Esophagus (tissue), 2 donors: ENCODE measurements around the gene PTPRC. TPM values are rescaled to one million over a fixed set of nuclear protein-coding genes. Genes with fewer than 3 reads are reported as not detected.
"Not testable (repeated sequence)": the region's sequence is repeated elsewhere in the genome, so short reads cannot be mapped to it uniquely, and the experiment has no call there.

Experiments used
- H3K27ac ChIP-seq, 2 donors: one replicate each; pipeline ENCODE4 v1.5.1; 2013; ENCODE audit warnings: low read depth in 2 of 2, mild to moderate bottlenecking in 2 of 2, inconsistent platforms in 1 of 2, low read length in 1 of 2, moderate library complexity in 1 of 2
- H3K27me3 ChIP-seq, 2 donors: one replicate each; pipeline ENCODE4 v1.6.1; 2013; ENCODE audit warnings: low read length in 2 of 2, control low read depth in 1 of 2, mild to moderate bottlenecking in 1 of 2; ENCODE audit not compliant: insufficient read depth in 2 of 2, control insufficient read depth in 1 of 2
- H3K36me3 ChIP-seq, 2 donors: one replicate each; pipeline ENCODE4 v1.6.1; 2013; ENCODE audit warnings: low read length in 1 of 2; ENCODE audit not compliant: control insufficient read depth in 2 of 2, insufficient read depth in 2 of 2
- H3K4me1 ChIP-seq, 2 donors: one replicate each; pipeline ENCODE4 v1.6.1; 2013; ENCODE audit warnings: low read length in 1 of 2; ENCODE audit not compliant: control insufficient read depth in 2 of 2, insufficient read depth in 2 of 2
- H3K4me3 ChIP-seq, 2 donors: one replicate each; pipeline ENCODE4 v1.5.1; 2013; ENCODE audit warnings: low read length in 2 of 2, mild to moderate bottlenecking in 2 of 2, low read depth in 1 of 2, moderate library complexity in 1 of 2
- H3K9me3 ChIP-seq, 2 donors: one replicate each; pipeline ENCODE4 v1.6.1; 2013; ENCODE audit warnings: mild to moderate bottlenecking in 2 of 2, low read depth in 1 of 2, low read length in 1 of 2, moderate library complexity in 1 of 2; ENCODE audit not compliant: control insufficient read depth in 2 of 2, insufficient read depth in 1 of 2
- WGBS, 2 donors: extraction: QIAGEN DNeasy Blood & Tissue Kit; methylation state at CpG; one replicate each; pipeline ENCODE4 v1.1.7; 2013; 5-methylcytosine and 5-hydroxymethylcytosine counted together
- polyA plus RNA-seq, 2 donors: library from polyadenylated mRNA; stranded (reverse); fragments of 200-250 nt; gene quantifications; one replicate each; pipeline ENCODE4 v1.2.3, GENCODE V29; 2013
- donor health status: healthy with polysubstance abuse.
- donor health status: Bipolar disorder and iron deficiency.

The PTPRC gene, protein sequence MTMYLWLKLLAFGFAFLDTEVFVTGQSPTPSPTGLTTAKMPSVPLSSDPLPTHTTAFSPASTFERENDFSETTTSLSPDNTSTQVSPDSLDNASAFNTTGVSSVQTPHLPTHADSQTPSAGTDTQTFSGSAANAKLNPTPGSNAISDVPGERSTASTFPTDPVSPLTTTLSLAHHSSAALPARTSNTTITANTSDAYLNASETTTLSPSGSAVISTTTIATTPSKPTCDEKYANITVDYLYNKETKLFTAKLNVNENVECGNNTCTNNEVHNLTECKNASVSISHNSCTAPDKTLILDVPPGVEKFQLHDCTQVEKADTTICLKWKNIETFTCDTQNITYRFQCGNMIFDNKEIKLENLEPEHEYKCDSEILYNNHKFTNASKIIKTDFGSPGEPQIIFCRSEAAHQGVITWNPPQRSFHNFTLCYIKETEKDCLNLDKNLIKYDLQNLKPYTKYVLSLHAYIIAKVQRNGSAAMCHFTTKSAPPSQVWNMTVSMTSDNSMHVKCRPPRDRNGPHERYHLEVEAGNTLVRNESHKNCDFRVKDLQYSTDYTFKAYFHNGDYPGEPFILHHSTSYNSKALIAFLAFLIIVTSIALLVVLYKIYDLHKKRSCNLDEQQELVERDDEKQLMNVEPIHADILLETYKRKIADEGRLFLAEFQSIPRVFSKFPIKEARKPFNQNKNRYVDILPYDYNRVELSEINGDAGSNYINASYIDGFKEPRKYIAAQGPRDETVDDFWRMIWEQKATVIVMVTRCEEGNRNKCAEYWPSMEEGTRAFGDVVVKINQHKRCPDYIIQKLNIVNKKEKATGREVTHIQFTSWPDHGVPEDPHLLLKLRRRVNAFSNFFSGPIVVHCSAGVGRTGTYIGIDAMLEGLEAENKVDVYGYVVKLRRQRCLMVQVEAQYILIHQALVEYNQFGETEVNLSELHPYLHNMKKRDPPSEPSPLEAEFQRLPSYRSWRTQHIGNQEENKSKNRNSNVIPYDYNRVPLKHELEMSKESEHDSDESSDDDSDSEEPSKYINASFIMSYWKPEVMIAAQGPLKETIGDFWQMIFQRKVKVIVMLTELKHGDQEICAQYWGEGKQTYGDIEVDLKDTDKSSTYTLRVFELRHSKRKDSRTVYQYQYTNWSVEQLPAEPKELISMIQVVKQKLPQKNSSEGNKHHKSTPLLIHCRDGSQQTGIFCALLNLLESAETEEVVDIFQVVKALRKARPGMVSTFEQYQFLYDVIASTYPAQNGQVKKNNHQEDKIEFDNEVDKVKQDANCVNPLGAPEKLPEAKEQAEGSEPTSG (N-terminal part only)
- 1 to 10 TPM; 1.2 to 3.0 TPM for polyA plus RNA-seq

DNA sequence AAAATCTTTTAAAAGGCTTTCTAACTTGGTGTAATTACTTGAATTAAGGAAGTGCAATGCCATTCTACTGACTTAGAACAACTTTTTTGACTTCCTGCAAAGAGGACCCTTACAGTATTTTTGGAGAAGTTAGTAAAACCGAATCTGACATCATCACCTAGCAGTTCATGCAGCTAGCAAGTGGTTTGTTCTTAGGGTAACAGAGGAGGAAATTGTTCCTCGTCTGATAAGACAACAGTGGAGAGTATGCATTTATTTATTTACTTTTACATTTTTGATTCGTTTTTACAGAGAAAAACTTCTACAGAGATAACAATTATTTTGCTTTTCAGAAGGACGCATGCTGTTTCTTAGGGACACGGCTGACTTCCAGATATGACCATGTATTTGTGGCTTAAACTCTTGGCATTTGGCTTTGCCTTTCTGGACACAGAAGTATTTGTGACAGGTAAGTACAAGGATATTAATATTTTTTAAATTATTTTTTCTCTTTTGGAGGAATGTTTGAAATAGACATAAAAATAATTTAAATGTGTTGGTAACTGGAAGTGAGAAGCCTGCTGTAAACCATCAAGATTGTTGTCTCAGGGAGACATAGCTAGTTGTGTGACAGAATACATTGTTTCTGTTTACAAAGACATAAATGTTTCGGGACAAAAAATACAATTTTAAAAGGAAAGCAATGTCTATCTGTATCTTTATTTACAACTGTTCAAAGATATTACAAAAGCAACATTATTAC, at the start of gene PTPRC:
Gene PTPRC (plus strand): TSS at position 147 of the 742 bp plus-strand sequence. CDS start 229 bp downstream, at position 376.
- Histone ChIP-seq H3K9me3 (no peaks in the 10 kb centered on the region), H3K36me3 (no peaks in the 10 kb centered on the region), H3K4me3 (peak within 1 kb of the TSS in 1 of 2 donors; percentile 22), H3K27ac (peak within 1 kb of the TSS in 1 of 2 donors; percentile 8), H3K4me1 (no peaks in the 10 kb centered on the region), H3K27me3 (no peaks in the 10 kb centered on the region)
- WGBS, 2 donors, result 50 to 56% methylated on average over 6 of the region's 6 CpGs

DNA sequence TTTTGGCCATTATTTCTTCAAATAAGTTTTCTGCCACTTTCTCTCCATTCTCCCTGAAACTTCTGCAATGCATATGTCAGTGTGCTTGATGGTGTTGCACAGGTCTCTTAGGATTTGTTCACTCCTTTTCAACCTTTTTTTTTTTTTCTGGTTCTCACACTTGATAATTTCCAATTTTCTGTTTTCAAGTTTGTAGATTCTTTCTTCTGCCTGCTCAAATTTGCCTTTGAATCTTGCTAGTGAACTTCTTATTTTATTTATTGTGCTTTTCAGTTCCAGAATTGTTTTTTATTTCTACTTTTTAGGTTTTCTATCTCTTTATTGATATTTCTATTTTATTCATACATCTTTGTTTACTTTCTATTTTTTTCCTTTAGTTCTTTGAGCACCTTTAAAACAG, 48.4 kb upstream of the PTPRC start:
- H3K27ac ChIP-seq, result no peak overlapping the region
- no peaks in the 10 kb centered on the region for H3K9me3 ChIP-seq
- no peaks in the 10 kb centered on the region for H3K27me3 ChIP-seq
- no peaks in the 10 kb centered on the region for H3K36me3 ChIP-seq
- no peak overlapping the region for H3K4me3 ChIP-seq
- H3K4me1 ChIP-seq, result no peaks in the 10 kb centered on the region

DNA sequence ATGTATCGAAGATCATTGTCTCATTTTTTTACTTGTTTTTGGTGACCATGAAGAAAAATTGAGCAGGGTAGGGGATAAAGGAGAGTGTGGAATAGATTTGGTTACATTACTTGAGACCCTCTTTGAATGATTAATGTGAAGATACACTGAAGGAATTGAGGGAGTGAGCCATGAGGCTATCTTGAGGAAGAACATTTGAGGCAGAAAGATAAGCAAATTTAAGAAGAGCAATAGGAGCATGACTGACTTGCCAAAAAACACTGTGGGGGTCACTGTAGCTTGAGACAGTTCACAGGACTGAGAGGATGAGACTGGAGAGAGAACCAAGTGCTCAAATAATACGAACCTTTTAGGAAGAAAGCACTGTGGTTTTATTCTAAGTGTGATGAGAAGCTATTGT, 43.1 kb upstream of the PTPRC start:
- WGBS, 2 donors, result 76 to 80% methylated on average over 2 of the region's 2 CpGs
- Histone ChIP-seq H3K36me3 (no peaks in the 10 kb centered on the region), H3K27me3 (no peaks in the 10 kb centered on the region), H3K27ac (no peak overlapping the region), H3K9me3 (no peaks in the 10 kb centered on the region), H3K4me3 (no peak overlapping the region), H3K4me1 (no peaks in the 10 kb centered on the region)

DNA sequence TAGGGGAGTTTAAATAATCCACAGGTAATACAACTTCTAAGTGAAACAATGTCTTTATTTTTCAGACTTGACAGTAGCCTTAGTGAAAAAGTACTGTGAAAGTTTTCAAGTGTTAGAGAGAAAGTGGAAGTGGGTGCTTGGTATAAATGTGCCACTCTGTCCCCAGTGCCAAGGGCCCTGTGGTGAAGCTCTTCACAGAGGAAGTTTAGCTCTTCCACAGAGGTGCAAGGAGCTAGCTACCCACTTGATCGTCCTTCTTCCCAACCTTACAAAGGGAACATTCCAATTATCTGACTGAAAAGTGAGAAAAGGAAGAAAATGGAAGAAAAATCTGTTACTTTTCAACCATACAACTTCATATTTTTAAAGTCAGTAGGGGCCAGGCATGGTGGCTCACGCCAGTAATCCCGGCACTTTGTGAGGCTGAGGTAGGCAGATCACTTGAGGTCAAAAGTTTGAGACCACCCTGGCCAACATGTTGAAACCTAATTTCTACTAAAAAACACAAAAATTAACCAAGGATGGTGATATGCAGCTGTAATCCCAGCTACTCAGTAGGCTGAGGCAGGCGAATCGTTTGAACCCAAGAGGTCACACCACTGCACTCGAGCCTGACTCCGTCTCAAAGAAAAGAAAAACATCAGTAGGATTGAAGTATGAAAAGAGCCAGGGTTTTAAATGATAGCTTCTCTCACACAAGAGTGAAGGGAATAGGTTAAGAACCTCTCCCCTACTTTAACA, 41.0 kb upstream of the PTPRC start:
- Histone ChIP-seq H3K27ac (no peak overlapping the region), H3K36me3 (no peaks in the 10 kb centered on the region), H3K4me3 (no peak overlapping the region), H3K4me1 (no peaks in the 10 kb centered on the region), H3K27me3 (no peaks in the 10 kb centered on the region), H3K9me3 (no peaks in the 10 kb centered on the region)
- 82 to 86% methylated on average over 7 of the region's 7 CpGs for WGBS, 2 donors

DNA sequence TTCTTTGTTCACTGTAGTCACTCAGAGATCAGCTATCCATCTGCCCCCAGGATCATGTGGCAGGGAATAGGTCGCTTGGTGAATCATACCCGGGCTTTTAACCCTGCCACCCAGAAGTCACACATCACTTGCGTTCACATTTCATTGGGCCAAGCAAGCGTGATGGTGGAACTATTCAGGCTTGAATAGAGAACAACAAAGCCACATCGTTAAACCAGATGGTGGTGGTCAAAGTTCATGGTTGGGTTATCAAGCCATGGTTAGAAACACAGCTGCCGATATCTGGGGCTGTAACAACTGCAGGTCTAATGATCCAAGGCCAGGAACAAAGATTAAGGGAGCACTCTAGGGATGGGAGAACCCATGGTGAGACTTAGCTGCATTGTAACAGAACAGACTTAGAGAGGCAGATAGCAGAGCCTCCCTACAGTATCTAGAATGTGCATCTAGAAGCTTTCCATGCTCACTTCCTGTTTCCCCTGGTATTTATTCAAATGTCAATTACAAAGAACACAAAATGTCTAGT, 40.0 kb upstream of the PTPRC start:
- H3K4me1 ChIP-seq, result no peaks in the 10 kb centered on the region
- H3K36me3 ChIP-seq, result no peaks in the 10 kb centered on the region
- no peaks in the 10 kb centered on the region for H3K27me3 ChIP-seq
- WGBS, 2 donors, result 77 to 83% methylated on average over 6 of the region's 6 CpGs
- H3K4me3 ChIP-seq, result no peak overlapping the region
- no peak overlapping the region for H3K27ac ChIP-seq
- no peaks in the 10 kb centered on the region for H3K9me3 ChIP-seq

DNA sequence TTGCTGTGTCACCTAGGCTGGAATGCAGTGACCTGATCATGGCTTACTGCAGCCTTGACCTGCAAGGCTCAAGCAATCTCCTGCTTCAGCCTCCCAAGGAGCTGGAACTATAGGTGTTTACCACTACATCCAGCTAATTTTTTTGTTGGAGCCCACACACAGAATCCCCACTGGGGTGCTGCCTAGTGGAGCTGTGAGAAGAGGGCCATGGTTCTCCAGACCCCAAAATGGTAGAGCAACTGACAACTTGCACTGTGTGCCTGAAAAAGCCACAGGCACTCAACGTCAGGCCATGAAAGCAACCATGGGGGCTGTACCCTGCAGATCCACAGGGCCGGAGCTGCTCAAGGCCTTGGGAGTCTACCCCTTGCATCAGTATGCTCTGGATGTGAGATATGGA, 39.1 kb upstream of the PTPRC start:
- no peak overlapping the region for H3K27ac ChIP-seq
- no peaks in the 10 kb centered on the region for H3K9me3 ChIP-seq
- no peaks in the 10 kb centered on the region for H3K36me3 ChIP-seq
- no peaks in the 10 kb centered on the region for H3K4me1 ChIP-seq
- no peaks in the 10 kb centered on the region for H3K27me3 ChIP-seq
- WGBS, 2 donors, result 79 to 82% methylated on average over 2 of the region's 2 CpGs
- H3K4me3 ChIP-seq, result no peak overlapping the region

DNA sequence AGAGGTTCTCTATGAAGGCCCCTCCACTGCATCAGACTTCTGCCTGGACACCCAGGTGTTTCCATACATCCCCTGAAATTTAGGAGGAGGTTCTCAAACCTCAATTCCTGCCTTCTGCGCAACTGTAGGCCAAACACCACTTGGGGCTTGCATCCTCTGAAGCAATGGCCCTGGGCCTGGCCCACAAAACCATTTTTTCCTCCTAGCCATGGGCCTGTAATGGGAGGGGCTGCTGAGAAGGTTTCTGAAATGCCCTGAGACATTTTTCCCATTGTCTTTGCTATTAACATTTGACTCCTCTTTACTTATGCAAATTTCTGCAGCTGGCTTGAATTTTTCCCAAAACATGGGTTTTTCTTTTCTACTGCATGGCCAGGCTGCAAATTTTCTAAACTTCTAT, 37.9 kb upstream of the PTPRC start:
- Histone ChIP-seq H3K27ac (no peak overlapping the region), H3K36me3 (no peaks in the 10 kb centered on the region), H3K9me3 (no peaks in the 10 kb centered on the region), H3K4me3 (no peak overlapping the region), H3K27me3 (no peaks in the 10 kb centered on the region), H3K4me1 (no peaks in the 10 kb centered on the region)
- 93 to 95% methylated on average over 1 of the region's 1 CpG for WGBS, 2 donors

DNA sequence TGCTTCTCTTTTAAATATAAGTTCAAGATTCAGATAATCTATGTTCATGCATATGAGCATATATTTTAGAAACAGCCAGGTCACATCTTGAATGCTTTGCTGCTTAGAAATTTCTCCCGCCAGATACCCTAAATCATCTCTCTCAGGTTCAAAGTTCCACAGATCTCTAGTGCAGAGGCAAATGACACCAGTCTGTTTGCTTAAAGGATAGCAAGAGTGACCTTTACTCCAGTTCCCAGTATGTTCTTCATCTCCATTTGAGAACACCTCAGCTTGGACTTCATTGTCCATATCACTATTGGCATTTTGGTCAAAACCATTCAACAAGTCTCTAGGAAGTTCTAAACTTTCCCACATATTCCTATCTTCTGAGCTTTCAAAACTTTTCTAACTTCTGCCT, 37.5 kb upstream of the PTPRC start:
- not testable (repeated sequence) for H3K27ac ChIP-seq, H3K27me3 ChIP-seq, H3K36me3 ChIP-seq, H3K9me3 ChIP-seq, H3K4me1 ChIP-seq, H3K4me3 ChIP-seq
- 85 to 96% methylated on average over 1 of the region's 1 CpG for WGBS, 2 donors
